Measurements from ENCODE around the gene PRKCA. TPM values are rescaled to one million over a fixed set of nuclear protein-coding genes. Genes with fewer than 3 reads are reported as not detected.
"Not testable (repeated sequence)": the region's sequence is repeated elsewhere in the genome, so short reads cannot be mapped to it uniquely, and the experiment has no call there.

PRKCA gene
- total RNA-seq, 1 donor from 2014 or later, result 5.6 TPM

- Histone ChIP-seq H3K4me1 (peaks cover 36% of the 10 kb centered on the region), H3K9me3 (replicated peaks) (no peaks in the 10 kb centered on the region), H3K27ac (replicated peaks) (no peak overlapping the region), H3K27me3 (ENCODE audit: low read depth) (no peaks in the 10 kb centered on the region), H3K4me3 (no peak overlapping the region), H3K36me3 (no peaks in the 10 kb centered on the region)
- DNase-seq, result no peak
- no peak for TF ChIP-seq CTCF (IDR thresholded peaks at IDR 0.05; ENCODE audit: borderline replicate concordance)
- intact Hi-C loops (cut with micrococcal nuclease), result no loop called here
These were observed 47.3 kb downstream of the PRKCA start for GRCh38 chr17:66349521-66350254.

- H3K4me1 ChIP-seq, result peaks cover 29% of the 10 kb centered on the region
- intact Hi-C loops (cut with micrococcal nuclease), result not testable (repeated sequence)
These were observed 48.2 kb downstream of the PRKCA start for GRCh38 chr17:66350576-66350975.

GRCh38 chr17:66351033-66351432 is 48.6 kb downstream of the PRKCA start:
- Histone ChIP-seq H3K27ac (replicated peaks) (no peak overlapping the region), H3K4me1 (peaks cover 25% of the 10 kb centered on the region), H3K9me3 (replicated peaks) (no peaks in the 10 kb centered on the region), H3K4me3 (no peak overlapping the region), H3K27me3 (ENCODE audit: low read depth) (no peaks in the 10 kb centered on the region), H3K36me3 (no peaks in the 10 kb centered on the region)
- intact Hi-C loops (cut with micrococcal nuclease), result no loop called here
- no peak for TF ChIP-seq CTCF (IDR thresholded peaks at IDR 0.05; ENCODE audit: borderline replicate concordance)
- DNase-seq, result no peak

More at GRCh38 chr17:66350576-66350975, 48.2 kb downstream of the PRKCA start:
- H3K27ac ChIP-seq (replicated peaks); DNase-seq; H3K4me3 ChIP-seq; H3K9me3 ChIP-seq (replicated peaks); H3K36me3 ChIP-seq; H3K27me3 ChIP-seq (ENCODE audit: low read depth): not testable (repeated sequence)

- no peaks in the 10 kb centered on the region for H3K27me3 ChIP-seq (ENCODE audit: low read depth)
- no peak for DNase-seq
- H3K27ac ChIP-seq (replicated peaks), result no peak overlapping the region
- intact Hi-C loops (cut with micrococcal nuclease), result no loop called here
- H3K4me3 ChIP-seq, result no peak overlapping the region
- no peak for TF ChIP-seq CTCF (IDR thresholded peaks at IDR 0.05; ENCODE audit: borderline replicate concordance)
- peaks cover 25% of the 10 kb centered on the region for H3K4me1 ChIP-seq
- no peaks in the 10 kb centered on the region for H3K36me3 ChIP-seq
- H3K9me3 ChIP-seq (replicated peaks), result no peaks in the 10 kb centered on the region
These were observed 49.3 kb downstream of the PRKCA start for GRCh38 chr17:66351701-66352100.

- TF ChIP-seq CTCF (IDR thresholded peaks at IDR 0.05; ENCODE audit: borderline replicate concordance), result no peak
- no peak overlapping the region for H3K27ac ChIP-seq (replicated peaks)
- DNase-seq, result no peak
- H3K36me3 ChIP-seq, result no peaks in the 10 kb centered on the region
- no peak overlapping the region for H3K4me3 ChIP-seq
- no peaks in the 10 kb centered on the region for H3K9me3 ChIP-seq (replicated peaks)
- H3K4me1 ChIP-seq, result peaks cover 10% of the 10 kb centered on the region
- H3K27me3 ChIP-seq (ENCODE audit: low read depth), result no peaks in the 10 kb centered on the region
- intact Hi-C loops (cut with micrococcal nuclease), result no loop called here
These were observed 51.6 kb downstream of the PRKCA start for GRCh38 chr17:66353937-66354401.

- no peak for DNase-seq
- Histone ChIP-seq H3K27me3 (ENCODE audit: low read depth) (no peaks in the 10 kb centered on the region), H3K27ac (replicated peaks) (no peak overlapping the region), H3K4me1 (peaks cover 5% of the 10 kb centered on the region), H3K9me3 (replicated peaks) (no peaks in the 10 kb centered on the region), H3K36me3 (no peaks in the 10 kb centered on the region), H3K4me3 (no peak overlapping the region)
- TF ChIP-seq CTCF (IDR thresholded peaks at IDR 0.05; ENCODE audit: borderline replicate concordance), result no peak
- intact Hi-C loops (cut with micrococcal nuclease), result no loop called here
These were observed 52.1 kb downstream of the PRKCA start for GRCh38 chr17:66354472-66354871.
